Activated CD8-positive, alpha-beta memory T cell treated with anti-CD3 and anti-CD28 coated beads, Interleukin-2, amount 50 U/mL, for 24 hours (primary cell): ENCODE results near the gene BAIAP2L2.
"Not testable (repeated sequence)": the region's sequence is repeated elsewhere in the genome, so short reads cannot be mapped to it uniquely, and the experiment has no call there.

ENCODE experiments used
- DNase-seq: peaks from one replicate; pipeline ENCODE4 v3.0.0-alpha.2; 2020; ENCODE audit errors: extremely low read depth

Gene BAIAP2L2

DNA sequence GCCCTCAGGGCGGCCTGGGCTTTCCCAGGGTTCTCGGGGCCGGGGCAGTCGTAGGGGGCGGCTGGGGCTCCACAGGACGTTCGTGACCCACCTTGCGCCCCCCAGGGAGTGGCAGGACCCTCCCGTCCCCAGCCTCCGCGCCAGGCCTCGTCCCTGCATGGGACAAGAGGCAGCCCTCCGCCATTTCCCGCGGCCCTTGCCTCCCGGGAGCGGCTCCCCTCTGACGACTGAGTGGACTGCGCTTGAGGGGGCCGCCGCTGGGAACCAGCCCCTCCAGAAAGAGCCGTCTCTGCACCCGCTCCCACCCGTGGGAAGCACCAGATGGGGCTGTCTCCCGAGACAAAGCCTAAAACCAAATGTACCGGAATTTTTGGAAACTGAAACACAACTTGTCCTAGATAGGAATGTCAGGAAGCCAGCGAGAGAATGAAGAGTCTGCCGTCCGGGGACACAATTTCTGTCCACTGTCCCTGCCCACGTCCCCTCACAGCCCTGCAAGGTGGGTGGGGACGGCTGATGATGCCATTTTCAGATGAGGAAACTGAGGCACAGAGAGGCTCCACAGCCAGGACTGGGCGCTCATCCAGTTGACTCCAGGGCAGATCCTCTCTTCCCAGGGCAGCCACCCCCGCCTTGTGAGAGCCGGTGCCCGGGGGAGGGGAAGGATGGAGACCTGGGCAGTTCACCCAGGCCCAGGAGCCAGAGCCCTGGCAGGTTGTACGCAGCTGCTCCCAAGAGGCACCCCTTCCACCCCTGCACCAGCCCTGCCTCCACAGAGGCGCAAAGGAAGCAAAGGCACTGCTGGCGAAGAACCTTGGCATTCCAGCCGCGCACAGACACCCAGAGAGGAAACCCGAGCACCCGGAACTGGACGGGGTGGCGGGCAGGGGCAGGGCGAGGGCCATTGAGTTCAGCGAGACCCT is 71.3 kb downstream of the BAIAP2L2 start:
- no peak for DNase-seq

DNA sequence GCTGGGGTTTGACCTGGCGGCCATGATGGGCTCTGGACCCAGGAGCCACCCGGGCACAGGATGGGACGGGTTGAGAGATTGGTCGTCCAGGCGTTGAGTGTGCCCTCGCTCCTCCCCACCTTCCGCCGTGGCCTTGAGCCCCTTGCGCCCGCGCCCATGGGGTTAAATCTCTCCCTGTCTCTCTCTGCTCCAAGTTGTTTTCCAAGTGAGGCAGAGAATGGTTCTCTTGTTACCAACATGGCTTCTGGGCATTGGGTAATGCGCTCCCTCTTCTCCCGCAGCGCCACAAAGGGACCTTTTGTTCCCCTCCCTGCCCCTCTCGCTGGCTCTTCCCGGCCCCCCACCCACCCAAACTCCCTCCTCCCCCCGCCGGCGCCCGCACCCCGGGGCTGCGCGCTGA is 72.1 kb downstream of the BAIAP2L2 start:
- DNase-seq: no peak

DNA sequence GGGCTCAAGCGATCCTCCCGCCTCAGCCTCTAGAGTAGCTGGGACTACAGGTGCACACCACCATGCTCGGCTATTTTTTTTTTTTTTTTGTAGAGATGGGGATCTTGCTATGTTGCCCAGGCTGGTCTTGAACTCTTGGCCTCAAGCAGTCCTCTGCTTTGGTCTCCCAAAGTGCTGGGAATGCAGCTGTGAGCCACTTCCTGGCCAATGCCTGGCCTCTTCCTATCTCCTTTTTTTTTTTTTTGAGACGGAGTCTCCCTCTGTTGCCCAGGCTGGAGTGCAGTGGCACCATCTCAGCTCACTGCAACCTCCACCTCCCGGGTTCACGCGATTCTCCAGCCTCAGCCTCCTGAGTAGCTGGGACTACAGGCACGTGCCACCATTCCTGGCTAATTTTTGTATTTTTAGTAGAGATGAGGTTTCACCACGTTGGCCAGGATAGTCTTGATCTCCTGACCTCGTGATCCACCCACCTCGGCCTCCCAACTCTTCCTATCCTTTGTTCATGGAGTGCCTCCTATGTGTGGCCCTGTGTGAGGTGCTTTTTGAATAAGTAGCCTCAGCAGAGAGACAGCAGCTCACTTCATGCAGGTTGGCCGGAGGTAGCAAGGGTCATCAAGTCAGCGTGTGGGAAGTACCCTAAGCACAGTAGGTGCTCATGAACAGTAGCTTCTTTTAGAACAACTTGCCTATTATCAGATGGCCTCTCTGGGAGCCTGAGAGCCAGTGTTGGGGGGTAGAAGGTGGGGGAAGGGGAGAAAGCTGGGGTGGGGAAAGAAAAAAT is 72.9 kb downstream of the BAIAP2L2 start:
- DNase-seq: not testable (repeated sequence)

DNA sequence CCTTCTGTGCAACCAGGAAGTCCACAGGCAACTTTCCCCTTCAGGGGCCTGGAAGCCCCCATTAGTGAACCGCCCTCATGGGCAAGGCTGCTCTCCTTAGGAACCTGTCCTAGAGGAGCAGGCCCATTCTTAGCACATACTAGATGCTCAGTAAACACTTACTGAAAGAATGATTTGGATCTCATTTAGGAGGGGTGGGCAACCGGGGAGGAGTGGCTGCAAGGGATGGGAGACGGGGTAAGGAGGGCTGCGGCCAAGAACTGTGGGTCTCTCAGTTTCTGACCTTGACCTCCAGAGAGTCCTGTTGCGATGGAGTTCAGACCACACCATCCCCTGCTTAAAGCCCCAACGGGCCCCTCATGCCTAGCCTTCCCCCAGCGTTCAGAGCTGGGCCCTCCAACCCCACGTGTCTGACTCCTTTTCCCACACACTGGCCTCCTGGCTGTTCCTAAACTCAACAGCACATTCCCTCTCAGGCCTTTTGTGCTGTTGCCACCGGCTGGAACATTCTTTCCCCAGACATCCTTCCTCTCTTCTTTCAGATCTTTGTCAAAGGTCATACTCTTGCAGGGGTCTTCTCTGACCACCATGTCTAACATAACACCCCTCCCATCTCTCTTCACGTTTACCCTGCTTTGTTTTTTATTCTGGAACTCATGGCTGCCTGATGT is 74.0 kb downstream of the BAIAP2L2 start:
- no peak for DNase-seq

DNA sequence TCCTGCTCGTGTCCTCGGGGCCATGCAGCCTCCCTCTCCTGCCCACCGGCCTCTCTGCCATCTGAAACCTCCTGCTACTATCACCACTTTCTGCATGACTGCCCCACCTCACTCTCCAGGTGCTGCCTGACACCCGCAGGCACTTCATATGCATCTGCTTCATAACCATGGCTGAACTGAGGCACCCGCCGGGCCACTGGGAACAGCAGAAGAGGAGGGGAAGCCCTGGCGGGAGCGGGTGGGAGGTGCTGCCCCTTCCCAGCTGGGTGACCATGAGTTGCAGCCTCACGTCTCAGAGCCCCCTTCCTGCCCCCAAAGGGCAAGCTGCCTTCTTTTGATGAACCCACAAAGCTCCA is 75.0 kb downstream of the BAIAP2L2 start:
- no peak for DNase-seq
